OCI-LY1 (cell line): ENCODE measurements around the gene MLPH.

Source experiments
- H2AFZ ChIP-seq: fragments of 200-600 bp; sonication (generic), shearing (Covaris generic); 2 replicates; pipeline ENCODE4 v1.6.0; 2014; ENCODE audit warnings: antibody characterized with exemption, mild to moderate bottlenecking, low read length
- H3F3A ChIP-seq: fragments of 200-600 bp; sonication (generic), shearing (Covaris generic); 2 replicates; pipeline ENCODE4 v1.6.0; 2014; ENCODE audit warnings: mild to moderate bottlenecking, antibody characterized with exemption, low read length, moderate library complexity; ENCODE audit not compliant: insufficient read depth
- H3K27ac ChIP-seq: fragments of 200-600 bp; sonication (generic); 2 replicates; pipeline ENCODE4 v1.5.1; 2014; ENCODE audit warnings: low read length, mixed run types, mild to moderate bottlenecking, low read depth; ENCODE audit not compliant: poor library complexity, severe bottlenecking
- H3K27me3 ChIP-seq: fragments of 200-600 bp; sonication (generic); 2 replicates; pipeline ENCODE4 v1.6.0; 2014; ENCODE audit warnings: antibody characterized with exemption, mild to moderate bottlenecking, low read length, moderate library complexity; ENCODE audit not compliant: insufficient read depth
- H3K36me3 ChIP-seq: fragments of 200-600 bp; sonication (generic); 2 replicates; pipeline ENCODE4 v1.6.1; 2014; ENCODE audit warnings: mild to moderate bottlenecking, antibody characterized with exemption, low read length, moderate library complexity, mixed read lengths; ENCODE audit not compliant: insufficient read depth
- H3K4me1 ChIP-seq: fragments of 200-600 bp; sonication (generic); 2 replicates; pipeline ENCODE4 v1.5.1; 2014; ENCODE audit warnings: mild to moderate bottlenecking, low read length, moderate library complexity; ENCODE audit not compliant: insufficient read depth, severe bottlenecking
- H3K4me2 ChIP-seq: fragments of 200-600 bp; sonication (generic), shearing (Covaris generic); 2 replicates; pipeline ENCODE4 v1.6.1; 2014; ENCODE audit warnings: low read length
- H3K4me3 ChIP-seq: fragments of 200-600 bp; sonication (generic); 2 replicates; pipeline ENCODE4 v1.5.1; 2014; ENCODE audit warnings: low read length, low read depth, mild to moderate bottlenecking, mixed read lengths; ENCODE audit not compliant: poor library complexity, severe bottlenecking
- H3K79me2 ChIP-seq: fragments of 200-600 bp; shearing (Covaris generic); 2 replicates; pipeline ENCODE4 v1.6.1; 2016; ENCODE audit warnings: mixed run types, low read length, mixed read lengths; ENCODE audit not compliant: insufficient read depth
- H3K9ac ChIP-seq: fragments of 200-600 bp; sonication (generic), shearing (Covaris generic); 2 replicates; pipeline ENCODE4 v1.6.1; 2014; ENCODE audit warnings: mild to moderate bottlenecking, low read length, mixed read lengths
- H3K9me2 ChIP-seq: fragments of 200-600 bp; sonication (generic), shearing (Covaris generic); 2 replicates; pipeline ENCODE4 v1.6.1; 2014; ENCODE audit warnings: low read depth, mild to moderate bottlenecking, low read length, mixed read lengths
- H3K9me3 ChIP-seq: fragments of 200-600 bp; shearing (Covaris generic); 2 replicates; pipeline ENCODE4 v1.6.1; 2014; ENCODE audit warnings: low read length, mixed read lengths
- H4K20me1 ChIP-seq: fragments of 200-600 bp; sonication (generic), shearing (Covaris generic); 2 replicates; pipeline ENCODE4 v1.6.0; 2016; ENCODE audit warnings: mild to moderate bottlenecking, low read length; ENCODE audit not compliant: insufficient read depth
- CTCF ChIP-seq: fragments of 200-600 bp; sonication (generic), shearing (Covaris generic); IDR thresholded peaks from 2 replicates; pipeline ENCODE4 v1.5.1; 2017; ENCODE audit warnings: mild to moderate bottlenecking, antibody characterized with exemption, low read length, moderate library complexity, mixed read lengths
- EZH2 ChIP-seq: fragments of 200-600 bp; sonication (generic), shearing (Covaris generic); IDR thresholded peaks from 2 replicates; pipeline ENCODE4 v1.8.0; 2017; ENCODE audit warnings: borderline replicate concordance, mixed run types, mild to moderate bottlenecking, antibody characterized with exemption, low read length, moderate library complexity, mixed read lengths

Gene MLPH

DNA sequence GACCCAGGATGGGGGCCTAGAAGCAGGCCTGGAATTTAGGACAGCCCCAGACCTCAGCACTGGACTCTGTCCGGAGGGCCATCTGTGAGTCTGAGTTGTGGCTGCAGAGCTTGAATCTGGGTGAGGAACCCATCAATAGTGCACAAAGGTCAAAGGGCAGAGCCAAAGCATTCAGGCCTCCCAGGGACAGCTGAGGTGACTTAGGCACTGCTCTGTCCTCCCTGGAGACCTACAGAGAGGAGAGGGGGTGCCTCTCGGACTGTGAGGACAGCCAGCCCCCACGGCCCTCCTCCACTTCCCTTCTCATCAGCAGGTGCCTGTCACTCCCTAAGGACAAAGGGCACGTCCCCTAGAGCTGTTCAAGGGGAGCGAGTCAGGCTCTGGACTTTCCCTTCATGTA is 54.2 kb downstream of the MLPH start:
- H3K4me1 ChIP-seq, result no peaks in the 10 kb centered on the region
- TF ChIP-seq CTCF, result no peak
- no peak for TF ChIP-seq EZH2
- H3K79me2 ChIP-seq, result no peaks in the 10 kb centered on the region
- no peak overlapping the region for H3K9ac ChIP-seq
- H3K27ac ChIP-seq, result no peak overlapping the region
- H3K9me3 ChIP-seq, result no peaks in the 10 kb centered on the region
- H3K4me3 ChIP-seq, result no peak overlapping the region
- no peaks in the 10 kb centered on the region for H3F3A ChIP-seq
- H3K9me2 ChIP-seq, result no peaks in the 10 kb centered on the region
- 0 out of 2 replicates have a peak, but pooled peaks cover 7% of the 10 kb centered on the region for H3K27me3 ChIP-seq
- no peak overlapping the region for H3K4me2 ChIP-seq
- H3K36me3 ChIP-seq, result no peaks in the 10 kb centered on the region
- H4K20me1 ChIP-seq, result no peaks in the 10 kb centered on the region
- H2AFZ ChIP-seq, result no peak overlapping the region

GRCh38 chr2:237542001-237542704 is 55.1 kb downstream of the MLPH start:
- H2AFZ ChIP-seq, result no peak overlapping the region
- no peak for TF ChIP-seq CTCF
- H3F3A ChIP-seq, result no peaks in the 10 kb centered on the region
- H4K20me1 ChIP-seq, result no peaks in the 10 kb centered on the region
- no peak overlapping the region for H3K4me3 ChIP-seq
- 0 out of 2 replicates have a peak, but pooled peaks cover 7% of the 10 kb centered on the region for H3K27me3 ChIP-seq
- H3K4me2 ChIP-seq, result no peak overlapping the region
- no peaks in the 10 kb centered on the region for H3K4me1 ChIP-seq
- no peaks in the 10 kb centered on the region for H3K79me2 ChIP-seq
- no peaks in the 10 kb centered on the region for H3K36me3 ChIP-seq
- no peak overlapping the region for H3K27ac ChIP-seq
- H3K9me3 ChIP-seq, result no peaks in the 10 kb centered on the region
- H3K9me2 ChIP-seq, result no peaks in the 10 kb centered on the region
- no peak overlapping the region for H3K9ac ChIP-seq

DNA sequence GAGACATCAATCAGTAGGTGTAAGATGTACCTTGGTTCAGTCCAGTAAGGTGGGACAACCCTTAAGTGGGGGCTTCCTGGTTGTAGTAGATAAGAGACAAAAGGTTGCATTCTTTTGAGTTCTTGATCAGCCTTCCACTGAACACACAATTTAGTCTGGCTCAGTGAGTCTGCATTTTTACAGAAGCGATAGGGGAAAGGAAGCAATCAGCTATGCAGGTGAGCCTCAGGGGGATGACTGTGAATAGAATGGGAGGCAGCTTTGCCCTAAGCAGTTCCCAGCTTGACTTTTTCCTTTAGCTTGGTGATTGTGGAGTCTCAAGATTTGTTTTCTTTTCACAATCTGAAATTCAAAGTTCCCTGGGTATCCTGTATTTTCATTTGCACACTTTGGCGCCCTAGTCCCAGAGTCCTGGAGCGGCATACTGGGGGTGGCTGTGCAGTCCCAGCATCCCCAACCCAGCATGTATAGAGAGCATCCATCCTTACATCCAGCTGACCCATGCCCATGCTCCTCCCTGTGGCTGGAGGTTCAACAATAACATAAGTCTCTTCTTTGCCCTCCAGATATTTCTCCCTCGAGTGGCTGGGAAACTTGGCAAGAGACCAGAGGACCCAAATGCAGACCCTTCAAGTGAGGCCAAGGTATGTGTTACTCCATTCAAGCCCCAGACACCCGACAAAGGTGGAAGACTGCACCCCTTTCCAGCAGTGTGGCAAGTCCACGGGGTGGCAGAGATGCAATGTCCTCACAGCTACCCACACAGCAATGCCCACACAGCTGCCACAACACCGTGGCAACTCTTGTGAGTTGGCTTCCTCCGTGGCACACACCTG is 59.2 kb downstream of the MLPH start:
- H3K4me1 ChIP-seq, result no peaks in the 10 kb centered on the region

More for the DNA sequence above, 59.2 kb downstream of the MLPH start:
- Histone ChIP-seq H3K36me3 (no peaks in the 10 kb centered on the region), H3K9me3 (no peaks in the 10 kb centered on the region), H3K27ac (no peak overlapping the region), H3K27me3 (peaks cover 14% of the 10 kb centered on the region), H3K4me2 (no peak overlapping the region), H3K9me2 (no peaks in the 10 kb centered on the region), H3F3A (no peaks in the 10 kb centered on the region), H4K20me1 (no peaks in the 10 kb centered on the region), H3K4me3 (no peak overlapping the region), H2AFZ (no peak overlapping the region), H3K9ac (no peak overlapping the region), H3K79me2 (no peaks in the 10 kb centered on the region)
- TF ChIP-seq EZH2, result no peak
- TF ChIP-seq CTCF, result no peak
